Astrocyte (in vitro differentiated cells and primary cell): ENCODE data around the gene TCP1. TPM values are rescaled to one million over a fixed set of nuclear protein-coding genes. Genes with fewer than 3 reads are reported as not detected.

ENCODE experiments used
- DNase-seq: peaks from one replicate; pipeline ENCODE4 v3.0.0-alpha.2; 2010; ENCODE audit warnings: low read depth
- FAIRE-seq: peaks from 2 replicates; lab custom pipeline; 2011; peaks lifted over from hg19 to GRCh38; lab: Jason Lieb, UNC
- H2AFZ ChIP-seq: 2 replicates; pipeline ENCODE4 v1.6.0; 2012; ENCODE audit warnings: low read depth, low read length, inconsistent platforms
- H3K27ac ChIP-seq: 2 replicates; pipeline ENCODE4 v1.5.1; 2011; ENCODE audit warnings: low read depth, low read length, inconsistent platforms
- H3K27me3 ChIP-seq: 2 replicates; pipeline ENCODE4 v1.6.0; 2011; ENCODE audit warnings: low read length, inconsistent platforms; ENCODE audit not compliant: insufficient read depth
- H3K36me3 ChIP-seq: 2 replicates; pipeline ENCODE4 v1.5.1; 2011; ENCODE audit warnings: low read length, inconsistent platforms; ENCODE audit not compliant: insufficient read depth
- H3K4me1 ChIP-seq: 2 replicates; pipeline ENCODE4 v1.5.1; 2011; ENCODE audit warnings: low read length, inconsistent platforms; ENCODE audit not compliant: insufficient read depth
- H3K4me2 ChIP-seq: 2 replicates; pipeline ENCODE4 v1.6.0; 2012; ENCODE audit warnings: low read length, inconsistent platforms
- H3K4me3 ChIP-seq: 2 replicates; pipeline ENCODE4 v1.5.1; 2011; ENCODE audit warnings: low read depth, mild to moderate bottlenecking, low read length, inconsistent platforms; ENCODE audit not compliant: insufficient read depth
- H3K79me2 ChIP-seq: 2 replicates; pipeline ENCODE4 v1.6.0; 2012; ENCODE audit warnings: mild to moderate bottlenecking, low read length, inconsistent platforms; ENCODE audit not compliant: insufficient read depth
- H3K9ac ChIP-seq: 2 replicates; pipeline ENCODE4 v1.6.0; 2012; ENCODE audit warnings: mild to moderate bottlenecking, low read length, inconsistent platforms
- H3K9me3 ChIP-seq: 2 replicates; pipeline ENCODE4 v1.5.1; 2012; ENCODE audit warnings: low read depth, mild to moderate bottlenecking, low read length, inconsistent platforms; ENCODE audit not compliant: insufficient read depth
- H4K20me1 ChIP-seq: 2 replicates; pipeline ENCODE4 v1.6.0; 2012; ENCODE audit warnings: low read length, inconsistent platforms; ENCODE audit not compliant: insufficient read depth
- H3K27ac Mint-ChIP-seq: one replicate; pipeline ENCODE4 v1.8.0; 2021; ENCODE audit warnings: mild to moderate bottlenecking, mixed read lengths; ENCODE audit not compliant: unreplicated experiment
- H3K27me3 Mint-ChIP-seq: one replicate; pipeline ENCODE4 v1.8.0; 2021; ENCODE audit warnings: low read depth, mixed read lengths; ENCODE audit not compliant: unreplicated experiment
- H3K36me3 Mint-ChIP-seq: one replicate; pipeline ENCODE4 v1.8.0; 2021; ENCODE audit warnings: low read depth, mixed read lengths; ENCODE audit not compliant: unreplicated experiment
- H3K4me1 Mint-ChIP-seq: one replicate; pipeline ENCODE4 v1.8.0; 2021; ENCODE audit warnings: low read depth, mixed read lengths; ENCODE audit not compliant: unreplicated experiment
- H3K4me3 Mint-ChIP-seq: one replicate; pipeline ENCODE4 v1.8.0; 2021; ENCODE audit warnings: mild to moderate bottlenecking, moderate library complexity, mixed read lengths; ENCODE audit not compliant: unreplicated experiment
- H3K9me3 Mint-ChIP-seq: one replicate; pipeline ENCODE4 v1.8.0; 2021; ENCODE audit warnings: mild to moderate bottlenecking, mixed read lengths; ENCODE audit not compliant: unreplicated experiment
- EZH2 ChIP-seq: IDR thresholded peaks from 2 replicates; pipeline ENCODE4 v1.6.1; 2012; ENCODE audit warnings: mild to moderate bottlenecking, low read length, inconsistent platforms; ENCODE audit not compliant: insufficient read depth
- total RNA-seq: library from RNA; stranded (reverse); gene quantifications from 2 replicates; pipeline ENCODE4 v1.2.1, GENCODE V29; 2021
- TF ChIP-seq, protein P1 (sequence below): IDR thresholded peaks from 2 replicates; pipeline ENCODE4 v1.5.1; 2011; ENCODE audit warnings: low read depth, mild to moderate bottlenecking, inconsistent platforms, low read length, moderate library complexity; ENCODE audit not compliant: insufficient read depth

Gene TCP1
- total RNA-seq, 1 donor from 2014 or later, result 256 TPM

DNA sequence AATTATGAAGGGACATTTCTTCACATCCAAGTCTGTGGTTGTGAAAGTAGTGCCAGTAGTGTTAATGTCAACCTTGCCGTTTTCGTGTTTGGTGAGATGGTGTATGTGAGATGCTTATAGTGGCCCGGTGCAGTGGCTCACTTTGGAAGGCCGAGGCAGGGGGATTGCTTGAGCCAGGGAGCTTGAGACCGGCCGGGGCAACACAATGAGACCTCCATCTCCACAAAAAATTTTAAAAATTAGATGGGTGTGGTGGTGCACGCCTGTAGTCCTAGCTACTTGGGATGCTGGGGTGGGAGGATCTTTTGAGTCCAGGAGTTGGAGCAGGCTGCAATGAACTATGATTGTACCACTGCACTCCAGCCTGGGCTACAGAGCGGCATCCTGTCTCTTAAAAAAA is 48.1 kb upstream of the TCP1 start:
- Mint-ChIP-seq H3K27me3 (peaks cover 2% of the 10 kb centered on the region), H3K27ac (no peak overlapping the region), H3K4me1 (no peaks in the 10 kb centered on the region), H3K4me3 (no peak overlapping the region), H3K36me3 (no peaks in the 10 kb centered on the region), H3K9me3 (no peaks in the 10 kb centered on the region)
- TF ChIP-seq EZH2, result no peak
- TF ChIP-seq, protein P1, sequence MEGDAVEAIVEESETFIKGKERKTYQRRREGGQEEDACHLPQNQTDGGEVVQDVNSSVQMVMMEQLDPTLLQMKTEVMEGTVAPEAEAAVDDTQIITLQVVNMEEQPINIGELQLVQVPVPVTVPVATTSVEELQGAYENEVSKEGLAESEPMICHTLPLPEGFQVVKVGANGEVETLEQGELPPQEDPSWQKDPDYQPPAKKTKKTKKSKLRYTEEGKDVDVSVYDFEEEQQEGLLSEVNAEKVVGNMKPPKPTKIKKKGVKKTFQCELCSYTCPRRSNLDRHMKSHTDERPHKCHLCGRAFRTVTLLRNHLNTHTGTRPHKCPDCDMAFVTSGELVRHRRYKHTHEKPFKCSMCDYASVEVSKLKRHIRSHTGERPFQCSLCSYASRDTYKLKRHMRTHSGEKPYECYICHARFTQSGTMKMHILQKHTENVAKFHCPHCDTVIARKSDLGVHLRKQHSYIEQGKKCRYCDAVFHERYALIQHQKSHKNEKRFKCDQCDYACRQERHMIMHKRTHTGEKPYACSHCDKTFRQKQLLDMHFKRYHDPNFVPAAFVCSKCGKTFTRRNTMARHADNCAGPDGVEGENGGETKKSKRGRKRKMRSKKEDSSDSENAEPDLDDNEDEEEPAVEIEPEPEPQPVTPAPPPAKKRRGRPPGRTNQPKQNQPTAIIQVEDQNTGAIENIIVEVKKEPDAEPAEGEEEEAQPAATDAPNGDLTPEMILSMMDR, result no peak
- Histone ChIP-seq H3K4me3 (no peak overlapping the region), H2AFZ (no peak overlapping the region), H3K9ac (no peak overlapping the region), H3K4me2 (no peak overlapping the region), H3K27ac (no peak overlapping the region), H3K9me3 (no peaks in the 10 kb centered on the region), H3K27me3 (no peaks in the 10 kb centered on the region), H3K4me1 (no peaks in the 10 kb centered on the region), H4K20me1 (no peaks in the 10 kb centered on the region), H3K79me2 (no peaks in the 10 kb centered on the region), H3K36me3 (no peaks in the 10 kb centered on the region)
- DNase-seq (no peak), FAIRE-seq (no peak)

DNA sequence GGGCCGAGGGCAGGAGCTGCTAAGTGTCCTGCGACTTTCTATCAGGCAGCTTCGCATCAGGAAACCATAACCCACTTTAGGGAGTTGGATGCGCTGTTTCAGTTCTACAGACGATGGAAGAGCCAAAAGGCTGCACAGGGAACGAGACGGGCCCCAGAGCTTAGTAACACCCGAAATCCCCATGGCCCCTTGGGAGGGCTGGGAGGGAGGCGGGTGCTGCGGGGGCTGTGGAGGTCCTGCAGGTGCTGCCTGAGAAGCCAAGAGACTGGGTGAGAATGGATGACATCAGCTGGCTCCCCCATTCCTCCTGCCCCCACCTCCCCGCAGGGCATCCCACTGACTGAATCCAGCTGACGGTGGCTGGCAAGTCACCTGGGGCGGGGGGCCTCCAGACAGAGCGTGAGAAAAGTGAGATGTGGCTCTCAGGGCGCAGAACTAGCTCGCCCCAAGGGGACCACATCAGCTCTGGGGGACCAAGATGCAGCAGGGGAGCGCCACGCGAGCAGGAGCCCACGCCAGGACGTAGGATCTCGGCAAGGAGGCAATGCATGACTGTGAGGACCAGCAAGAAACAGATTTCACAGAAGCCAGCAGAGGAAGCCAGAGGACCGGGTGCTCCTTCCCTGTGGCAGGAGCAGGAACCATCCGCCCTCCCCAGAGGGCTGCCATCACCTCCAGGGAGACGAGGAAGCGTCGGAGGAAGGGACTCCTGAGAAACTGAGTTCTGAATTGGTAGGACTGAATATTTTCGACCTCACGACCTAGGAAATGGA is 47.5 kb upstream of the TCP1 start:
- Histone ChIP-seq H3K4me1 (no peaks in the 10 kb centered on the region), H3K36me3 (no peaks in the 10 kb centered on the region), H4K20me1 (no peaks in the 10 kb centered on the region), H3K27me3 (no peaks in the 10 kb centered on the region), H3K4me3 (no peak overlapping the region), H3K79me2 (no peaks in the 10 kb centered on the region), H2AFZ (no peak overlapping the region), H3K9ac (no peak overlapping the region), H3K9me3 (no peaks in the 10 kb centered on the region), H3K4me2 (no peak overlapping the region), H3K27ac (no peak overlapping the region)
- no peak for TF ChIP-seq EZH2
- H3K4me1 Mint-ChIP-seq, result no peaks in the 10 kb centered on the region
- no peaks in the 10 kb centered on the region for H3K36me3 Mint-ChIP-seq
- H3K27ac Mint-ChIP-seq, result no peak overlapping the region
- DNase-seq (no peak), FAIRE-seq (no peak)
- peaks cover 2% of the 10 kb centered on the region for H3K27me3 Mint-ChIP-seq
- no peaks in the 10 kb centered on the region for H3K9me3 Mint-ChIP-seq
- H3K4me3 Mint-ChIP-seq, result no peak overlapping the region

DNA sequence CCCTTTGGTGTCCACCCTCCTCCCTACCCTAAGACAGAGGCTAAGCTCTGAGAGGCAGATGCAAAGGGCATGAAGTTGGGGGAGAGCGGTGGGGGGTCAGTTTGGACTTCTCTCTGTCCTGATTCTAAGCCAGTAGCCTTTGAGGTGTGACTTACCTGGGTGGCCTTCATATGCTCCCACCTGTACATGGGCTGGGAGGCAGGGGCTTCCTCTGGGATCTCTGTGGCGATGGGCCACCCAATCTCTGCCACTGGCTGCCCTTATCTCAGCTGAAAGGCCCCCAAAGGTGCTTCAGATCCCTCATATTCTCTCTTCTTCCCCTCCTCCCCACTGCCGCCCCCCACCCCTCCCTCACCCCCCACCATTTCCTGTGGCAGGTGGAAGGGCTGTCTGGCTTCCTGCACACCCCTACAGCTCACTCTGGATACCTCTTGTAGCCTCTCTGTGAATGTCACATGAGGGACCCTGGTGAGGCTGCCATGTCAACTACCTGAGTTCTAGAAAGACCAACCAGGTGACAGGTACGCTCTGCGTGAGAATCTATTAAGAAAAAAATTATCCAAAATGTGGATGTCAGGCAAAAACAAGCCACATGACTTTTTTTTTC is 44.7 kb upstream of the TCP1 start:
- Histone ChIP-seq H3K4me1 (no peaks in the 10 kb centered on the region), H3K27ac (no peak overlapping the region), H3K27me3 (no peaks in the 10 kb centered on the region), H2AFZ (no peak overlapping the region), H3K36me3 (no peaks in the 10 kb centered on the region), H3K4me3 (no peak overlapping the region), H3K4me2 (no peak overlapping the region), H4K20me1 (no peaks in the 10 kb centered on the region), H3K9ac (no peak overlapping the region), H3K9me3 (no peaks in the 10 kb centered on the region), H3K79me2 (no peaks in the 10 kb centered on the region)
- Mint-ChIP-seq H3K27ac (no peak overlapping the region), H3K4me3 (no peak overlapping the region), H3K9me3 (peaks cover 4% of the 10 kb centered on the region), H3K36me3 (no peaks in the 10 kb centered on the region), H3K4me1 (no peaks in the 10 kb centered on the region), H3K27me3 (peaks cover 17% of the 10 kb centered on the region)
- TF ChIP-seq, protein P1, result no peak
- no peak for TF ChIP-seq EZH2
- no peak for FAIRE-seq
- DNase-seq, result no peak
